Bone marrow (tissue), 2 donors: ENCODE measurements around the gene FAT2.

Experiments
- DNase-seq, 2 donors: peaks; one replicate each; lab custom pipeline; 2025; lab: John Stamatoyannopoulos, UW

The FAT2 gene, protein sequence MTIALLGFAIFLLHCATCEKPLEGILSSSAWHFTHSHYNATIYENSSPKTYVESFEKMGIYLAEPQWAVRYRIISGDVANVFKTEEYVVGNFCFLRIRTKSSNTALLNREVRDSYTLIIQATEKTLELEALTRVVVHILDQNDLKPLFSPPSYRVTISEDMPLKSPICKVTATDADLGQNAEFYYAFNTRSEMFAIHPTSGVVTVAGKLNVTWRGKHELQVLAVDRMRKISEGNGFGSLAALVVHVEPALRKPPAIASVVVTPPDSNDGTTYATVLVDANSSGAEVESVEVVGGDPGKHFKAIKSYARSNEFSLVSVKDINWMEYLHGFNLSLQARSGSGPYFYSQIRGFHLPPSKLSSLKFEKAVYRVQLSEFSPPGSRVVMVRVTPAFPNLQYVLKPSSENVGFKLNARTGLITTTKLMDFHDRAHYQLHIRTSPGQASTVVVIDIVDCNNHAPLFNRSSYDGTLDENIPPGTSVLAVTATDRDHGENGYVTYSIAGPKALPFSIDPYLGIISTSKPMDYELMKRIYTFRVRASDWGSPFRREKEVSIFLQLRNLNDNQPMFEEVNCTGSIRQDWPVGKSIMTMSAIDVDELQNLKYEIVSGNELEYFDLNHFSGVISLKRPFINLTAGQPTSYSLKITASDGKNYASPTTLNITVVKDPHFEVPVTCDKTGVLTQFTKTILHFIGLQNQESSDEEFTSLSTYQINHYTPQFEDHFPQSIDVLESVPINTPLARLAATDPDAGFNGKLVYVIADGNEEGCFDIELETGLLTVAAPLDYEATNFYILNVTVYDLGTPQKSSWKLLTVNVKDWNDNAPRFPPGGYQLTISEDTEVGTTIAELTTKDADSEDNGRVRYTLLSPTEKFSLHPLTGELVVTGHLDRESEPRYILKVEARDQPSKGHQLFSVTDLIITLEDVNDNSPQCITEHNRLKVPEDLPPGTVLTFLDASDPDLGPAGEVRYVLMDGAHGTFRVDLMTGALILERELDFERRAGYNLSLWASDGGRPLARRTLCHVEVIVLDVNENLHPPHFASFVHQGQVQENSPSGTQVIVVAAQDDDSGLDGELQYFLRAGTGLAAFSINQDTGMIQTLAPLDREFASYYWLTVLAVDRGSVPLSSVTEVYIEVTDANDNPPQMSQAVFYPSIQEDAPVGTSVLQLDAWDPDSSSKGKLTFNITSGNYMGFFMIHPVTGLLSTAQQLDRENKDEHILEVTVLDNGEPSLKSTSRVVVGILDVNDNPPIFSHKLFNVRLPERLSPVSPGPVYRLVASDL (N-terminal part only)

DNA sequence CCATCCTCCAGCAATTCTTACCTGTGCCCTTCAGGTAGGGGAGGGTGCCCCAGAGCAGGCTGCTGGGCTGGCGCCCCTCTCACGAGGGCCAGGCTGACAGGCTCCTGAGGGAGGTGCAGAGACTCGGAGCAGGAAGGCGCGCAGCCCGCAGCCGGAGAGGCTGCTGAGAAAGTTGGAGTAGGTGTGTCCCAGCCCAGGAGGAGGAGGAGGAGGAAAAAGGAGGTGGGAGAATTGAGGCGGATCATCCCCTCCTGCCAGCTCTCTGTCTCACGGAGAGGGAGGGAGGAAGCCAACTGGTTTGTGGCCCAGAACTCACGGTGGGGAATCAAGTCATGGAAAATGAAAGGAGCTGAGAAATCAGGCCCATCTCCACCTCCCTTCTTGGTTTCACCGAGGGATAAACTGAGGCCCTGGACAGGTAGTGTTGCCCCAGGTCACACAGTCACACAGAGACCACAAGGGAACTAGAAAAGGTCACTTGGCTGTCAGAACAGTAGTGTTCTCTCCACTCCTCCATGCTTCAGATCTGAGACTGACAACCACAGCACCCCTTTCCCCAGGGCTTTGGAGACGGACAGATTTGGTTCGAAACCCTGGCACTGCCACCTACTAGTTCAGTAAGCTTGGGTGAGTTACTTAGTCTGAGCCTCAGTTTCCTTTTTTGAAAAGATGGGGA lies at the start of gene FAT2:
FAT2 (minus strand) TSS at position 188 of the 676 bp plus-strand sequence. CDS start 22,400 bp downstream, outside the sequence.
- DNase-seq: no peak

DNA sequence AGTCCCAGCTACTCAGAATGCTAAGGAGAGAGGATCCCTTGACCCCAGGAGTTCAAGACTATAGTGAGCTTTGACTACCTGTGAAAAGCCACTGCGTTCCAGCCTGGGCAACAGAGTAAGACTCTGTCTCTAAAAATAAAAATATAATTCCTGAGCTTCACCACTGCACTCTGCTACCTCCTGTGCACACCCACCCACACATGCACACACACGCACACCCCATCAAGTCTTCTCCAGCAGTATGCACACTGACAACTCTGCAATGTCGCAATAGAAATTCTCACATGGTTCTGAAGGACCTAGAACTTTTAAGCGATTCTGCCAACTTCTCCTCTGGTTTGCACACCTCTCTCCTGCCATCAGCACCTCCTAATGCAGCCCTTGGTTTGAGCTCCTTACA lies 47.5 kb upstream of the FAT2 start:
- DNase-seq: no peak

DNA sequence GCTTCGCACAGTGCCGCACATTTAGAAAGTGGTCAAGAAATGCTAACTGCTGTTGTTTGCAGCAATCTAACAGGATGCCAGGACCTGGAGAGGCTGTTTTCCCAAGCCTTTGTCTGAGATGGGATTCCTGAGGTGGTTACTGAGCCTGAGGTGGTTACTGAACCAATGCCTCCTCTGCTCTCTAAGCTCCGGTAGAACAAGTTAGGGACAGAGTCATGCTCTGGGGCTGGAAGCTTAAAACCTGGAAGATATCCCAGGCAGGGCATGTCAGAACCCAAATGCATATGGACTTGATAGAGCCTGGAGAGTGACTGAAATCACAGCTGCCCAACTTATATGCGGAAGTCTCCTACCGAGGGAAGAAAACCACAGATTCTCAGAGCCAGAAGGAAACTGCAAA lies 46.5 kb upstream of the FAT2 start:
- no peak for DNase-seq

DNA sequence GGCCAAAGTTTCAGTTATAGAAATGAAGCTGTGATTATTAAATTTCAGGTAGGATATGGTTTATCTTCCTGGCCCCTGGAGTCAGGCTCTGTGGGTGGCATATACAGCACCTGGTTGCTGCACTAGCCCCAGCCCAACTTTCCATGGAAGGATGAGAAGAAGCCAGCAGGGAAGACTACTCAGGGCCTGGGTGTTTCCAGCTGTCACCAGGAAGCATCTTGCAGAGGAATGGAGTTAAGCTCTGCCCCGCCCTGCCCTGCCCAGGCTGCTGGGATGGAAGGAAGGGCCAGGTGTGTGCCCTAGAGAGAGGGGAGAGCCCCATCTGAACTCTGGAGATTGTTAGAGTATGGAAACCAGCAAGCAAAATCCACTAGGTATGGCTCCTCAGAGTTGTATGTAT lies 42.8 kb upstream of the FAT2 start:
- DNase-seq: no peak

DNA sequence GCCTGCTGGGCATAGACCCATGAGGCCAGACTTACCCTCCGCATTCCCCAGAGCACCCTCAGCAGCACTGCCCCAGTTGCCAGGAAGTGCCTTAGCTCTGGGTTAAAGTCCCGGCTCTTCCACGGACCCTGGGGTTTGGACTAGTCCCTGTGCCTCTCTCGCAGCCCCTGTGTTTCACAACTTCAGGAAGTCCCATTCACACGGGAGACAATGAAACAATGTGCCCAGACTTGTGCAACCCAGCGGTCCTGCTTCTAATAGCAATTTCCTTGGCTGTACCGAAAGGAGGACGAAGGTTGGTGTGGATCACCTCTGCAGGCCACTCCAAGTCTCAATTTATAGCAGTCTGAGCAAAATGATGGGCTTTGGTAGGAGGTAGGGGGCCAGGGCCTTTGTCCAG lies 41.8 kb upstream of the FAT2 start:
- no peak for DNase-seq

DNA sequence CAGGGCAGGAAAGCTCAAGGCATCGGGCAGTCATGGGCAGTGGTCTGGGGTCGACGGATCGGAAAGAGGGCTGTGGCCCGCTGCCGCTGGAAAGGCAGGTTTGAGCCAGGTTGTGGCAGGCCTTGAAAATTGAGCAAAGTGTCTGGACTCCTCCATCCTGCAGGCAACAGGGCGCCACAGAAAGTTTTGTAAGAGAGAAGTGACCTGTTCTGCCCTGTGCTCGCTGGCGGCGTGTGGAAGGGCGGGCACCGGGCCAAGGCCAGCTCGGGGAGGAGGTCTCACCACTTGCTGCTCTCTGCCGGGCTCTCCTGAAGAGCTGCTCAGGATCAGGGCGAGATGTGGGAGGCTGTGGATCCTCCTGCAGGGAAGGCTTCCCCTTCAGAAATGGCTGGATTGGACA lies 41.4 kb upstream of the FAT2 start:
- no peak for DNase-seq

DNA sequence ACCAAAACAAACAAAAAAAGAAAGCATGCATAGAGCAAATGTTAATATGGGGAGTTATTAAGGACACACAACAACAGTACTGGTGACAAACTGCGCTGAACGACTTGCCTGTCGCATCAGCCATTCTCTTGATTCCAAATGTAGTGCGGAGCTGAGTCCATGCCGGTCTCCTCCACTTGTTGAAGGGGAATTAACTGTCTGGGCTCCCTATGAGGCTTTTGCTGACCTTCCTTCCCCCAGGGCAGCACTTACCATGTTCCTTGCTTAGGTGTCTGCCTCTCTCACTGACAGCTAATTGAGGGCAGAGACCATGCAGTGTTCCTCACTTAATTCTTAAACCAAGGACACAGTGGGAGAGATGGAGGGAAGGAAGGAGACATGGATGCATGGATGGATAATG lies 40.8 kb upstream of the FAT2 start:
- DNase-seq: no peak

DNA sequence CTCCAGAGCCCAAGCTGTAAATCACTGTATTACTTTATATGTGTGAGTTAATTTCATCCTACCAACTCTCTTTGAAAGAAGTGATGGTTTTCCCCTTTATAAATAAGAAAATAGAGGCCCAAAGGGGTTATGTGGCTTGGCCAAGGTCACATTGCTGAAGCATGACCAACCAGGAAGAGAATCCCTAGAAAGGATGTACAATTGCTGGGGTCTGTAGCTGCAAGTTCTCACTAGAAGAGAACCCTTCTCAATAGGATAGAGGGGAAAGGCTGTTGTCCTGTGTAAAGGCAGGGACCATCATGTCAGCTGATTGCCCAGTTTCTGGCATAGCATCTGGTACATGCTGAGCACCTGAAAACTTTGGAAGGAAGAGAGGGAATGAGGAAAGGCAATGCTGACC lies 39.0 kb upstream of the FAT2 start:
- DNase-seq: no peak

DNA sequence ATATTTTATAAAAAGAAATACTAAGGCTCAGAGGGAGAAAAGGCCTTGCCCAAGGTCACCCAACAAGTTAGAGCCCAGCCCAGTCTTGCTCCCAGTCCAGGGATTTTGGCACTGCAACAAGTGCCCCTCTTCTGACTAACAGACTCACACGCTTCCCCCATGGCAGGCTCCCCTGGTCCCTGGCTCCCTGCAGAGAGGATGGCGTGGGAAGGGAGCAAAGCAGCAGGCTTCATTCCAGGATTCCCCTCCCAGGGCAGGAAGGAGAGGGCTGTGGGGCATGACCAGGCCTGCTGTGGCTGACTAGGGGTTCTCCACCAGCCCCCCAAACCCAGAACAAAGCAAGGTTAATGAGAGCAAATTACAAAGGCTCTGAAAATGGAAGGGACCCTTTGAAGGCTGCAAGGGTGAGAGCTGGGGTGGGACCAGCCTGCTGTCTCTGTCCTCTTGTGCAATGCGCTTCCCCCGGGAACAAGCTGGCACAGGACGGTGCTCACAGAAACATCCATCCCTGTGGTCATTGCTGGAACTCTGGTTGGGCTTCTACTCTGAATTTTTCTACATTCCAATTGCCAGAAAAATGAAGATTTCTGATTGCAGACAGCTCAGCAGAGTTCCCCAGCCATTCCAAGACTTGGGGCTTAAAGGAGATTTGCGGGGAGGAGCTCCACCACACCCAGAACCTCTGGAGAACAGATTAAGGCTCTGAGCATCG lies 37.1 kb upstream of the FAT2 start:
- no peak for DNase-seq

DNA sequence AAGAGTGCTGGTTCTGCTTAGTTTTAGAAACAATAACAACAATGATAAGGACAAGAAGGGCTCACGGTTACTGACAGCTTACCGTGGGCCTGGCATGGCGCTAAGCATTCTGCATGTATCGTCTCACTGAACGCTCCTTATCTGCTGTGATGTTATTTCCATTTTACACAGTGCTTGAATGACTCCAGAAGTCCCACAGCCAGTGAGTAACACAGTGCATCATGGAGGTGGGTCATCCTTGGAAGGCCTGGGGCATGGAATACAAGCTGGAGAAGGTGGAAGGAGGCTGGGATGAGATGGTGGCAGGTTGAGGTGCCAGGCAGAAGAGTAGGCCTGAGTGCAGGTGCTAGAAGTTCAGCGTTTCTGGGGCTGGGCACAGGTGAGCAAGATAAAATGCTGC lies 36.5 kb upstream of the FAT2 start:
- no peak for DNase-seq

DNA sequence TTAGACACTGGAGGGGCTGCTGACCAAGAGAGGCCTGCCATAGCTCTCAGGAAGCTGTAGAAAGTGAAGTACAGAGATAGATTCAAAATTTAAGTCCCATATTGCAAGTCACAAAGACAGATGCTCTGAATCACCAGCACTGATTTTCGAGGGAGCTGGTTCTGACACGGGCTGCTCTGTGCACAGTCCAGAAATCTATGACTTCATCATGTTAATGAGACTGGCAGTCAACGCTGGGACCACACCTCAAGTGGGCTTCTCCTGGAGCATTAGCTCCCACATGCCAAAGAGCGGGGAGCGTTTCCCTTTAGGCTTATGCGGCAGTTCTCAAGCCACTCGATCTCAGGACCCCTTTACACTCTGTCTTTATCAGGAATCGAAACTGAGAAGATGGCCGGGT lies 34.2 kb upstream of the FAT2 start:
- no peak for DNase-seq

DNA sequence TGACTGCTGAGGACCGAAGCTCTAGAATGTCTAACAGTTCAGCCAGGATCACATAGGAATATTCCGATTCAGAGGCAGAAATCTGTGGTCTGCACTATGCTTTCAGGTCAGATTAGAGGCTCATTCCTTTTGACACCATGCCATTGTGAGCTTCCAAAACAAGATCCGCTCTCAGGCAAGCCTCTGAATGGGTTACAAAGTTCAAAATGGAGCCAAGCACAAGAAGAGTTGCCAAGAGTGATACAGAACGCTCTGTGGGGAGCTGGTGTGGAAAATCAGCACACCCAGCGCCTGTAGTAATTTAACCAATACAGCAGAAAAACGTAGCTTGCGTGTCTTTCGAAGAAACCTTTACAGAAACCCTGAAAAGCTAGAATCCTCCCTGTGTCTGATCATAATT lies 33.3 kb upstream of the FAT2 start:
- no peak for DNase-seq

DNA sequence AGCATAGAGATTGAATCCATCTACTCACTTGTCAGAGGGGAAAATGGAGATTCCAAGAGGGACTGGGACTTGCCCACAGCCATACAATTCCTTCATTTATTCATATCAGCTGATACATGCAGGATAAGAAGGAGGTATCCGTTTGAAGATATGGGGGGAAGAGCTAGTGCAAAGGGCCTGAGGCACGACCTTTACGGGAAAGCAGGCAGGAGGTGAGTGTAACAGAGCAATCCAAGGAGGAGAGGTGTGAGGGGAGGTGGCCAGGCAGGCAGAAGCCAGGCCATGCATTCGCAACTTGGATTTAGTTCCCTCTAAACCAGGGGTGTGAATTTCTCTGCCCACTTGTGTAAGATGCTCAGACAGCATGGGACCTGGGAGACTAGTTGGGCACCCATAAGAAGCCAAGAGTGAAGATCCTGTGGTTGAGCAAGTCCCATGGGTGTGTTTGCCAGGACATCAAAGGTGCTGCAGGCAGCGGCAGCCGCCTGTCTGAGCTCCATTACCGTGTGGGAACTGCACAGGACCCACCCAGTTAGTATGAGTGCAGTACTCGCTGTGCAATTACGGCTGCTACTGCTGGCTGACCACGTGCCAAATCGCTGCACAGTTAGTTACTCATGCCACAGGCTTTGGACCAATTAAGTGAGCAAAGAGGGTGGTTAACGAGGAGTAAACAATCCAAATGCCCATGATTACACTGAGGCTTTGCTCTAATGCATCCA lies 31.4 kb upstream of the FAT2 start:
- no peak for DNase-seq

DNA sequence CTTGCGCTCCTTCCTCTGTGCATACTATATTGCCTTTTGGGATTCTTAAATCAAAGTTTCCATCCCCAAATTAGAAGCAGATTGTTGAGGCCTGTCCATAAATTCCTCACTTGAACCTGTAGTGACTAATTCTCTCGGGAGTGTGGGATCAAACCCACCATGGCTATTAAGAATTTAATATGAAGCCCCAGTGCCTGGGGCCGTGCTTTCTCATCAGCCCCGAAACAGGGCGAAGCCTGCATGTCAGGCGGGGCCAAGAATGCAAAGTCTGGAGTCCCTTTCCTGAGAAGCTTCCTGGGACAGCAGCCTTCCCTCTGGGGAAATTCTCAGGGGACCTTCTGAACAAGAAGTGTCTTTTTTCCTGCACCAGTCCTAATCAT lies 29.3 kb upstream of the FAT2 start:
- no peak for DNase-seq

DNA sequence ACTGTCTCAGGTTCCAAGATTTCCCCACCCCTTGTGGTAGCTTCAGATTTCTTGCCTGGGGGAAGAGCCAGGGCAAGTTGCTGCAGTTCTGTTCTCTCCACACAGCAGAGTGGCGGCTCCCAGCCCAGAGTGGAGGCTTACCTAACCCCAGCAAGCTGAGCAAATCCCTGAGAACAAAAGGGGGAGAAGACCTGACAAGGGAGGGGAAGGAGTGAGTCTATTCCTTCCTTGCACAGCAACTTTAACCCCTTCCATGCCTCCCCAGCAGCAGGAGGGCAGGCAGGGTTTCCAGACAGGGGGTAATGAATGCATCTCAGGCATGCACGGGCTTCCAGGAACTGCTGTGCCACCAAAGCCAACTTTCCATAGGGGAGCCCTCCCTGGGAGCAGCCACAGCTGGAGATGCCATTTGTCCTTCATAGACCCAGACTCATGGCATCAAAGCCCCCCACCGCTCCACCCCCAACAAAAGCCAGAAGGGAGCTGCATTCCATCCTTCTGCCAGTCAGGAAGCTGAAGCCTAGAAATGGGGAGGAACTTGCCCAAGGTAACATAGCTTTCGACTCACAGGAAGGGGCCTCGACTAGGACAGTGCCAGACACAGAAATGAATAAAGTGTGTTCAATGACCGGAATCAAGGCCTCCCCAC lies 28.8 kb upstream of the FAT2 start:
- no peak for DNase-seq

DNA sequence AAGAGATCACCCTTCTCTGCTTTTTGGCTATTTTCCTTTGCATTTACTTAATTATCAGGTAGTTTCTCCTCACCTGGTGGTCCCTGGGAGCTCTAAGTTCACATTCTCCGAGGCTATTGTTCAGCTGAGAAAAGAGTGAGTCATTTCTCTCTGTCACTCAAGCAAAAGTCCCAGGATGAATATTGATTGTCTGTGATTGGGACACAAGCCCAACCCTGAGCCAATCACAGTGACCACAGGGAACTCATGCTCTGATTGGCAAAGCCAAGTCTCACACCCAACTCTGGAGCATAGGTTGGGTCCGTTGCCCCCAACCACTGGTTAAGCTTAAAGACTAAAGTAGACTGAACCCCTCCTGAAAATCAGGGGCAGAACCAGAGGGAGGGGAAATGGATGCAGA lies 27.8 kb upstream of the FAT2 start:
- DNase-seq: no peak

DNA sequence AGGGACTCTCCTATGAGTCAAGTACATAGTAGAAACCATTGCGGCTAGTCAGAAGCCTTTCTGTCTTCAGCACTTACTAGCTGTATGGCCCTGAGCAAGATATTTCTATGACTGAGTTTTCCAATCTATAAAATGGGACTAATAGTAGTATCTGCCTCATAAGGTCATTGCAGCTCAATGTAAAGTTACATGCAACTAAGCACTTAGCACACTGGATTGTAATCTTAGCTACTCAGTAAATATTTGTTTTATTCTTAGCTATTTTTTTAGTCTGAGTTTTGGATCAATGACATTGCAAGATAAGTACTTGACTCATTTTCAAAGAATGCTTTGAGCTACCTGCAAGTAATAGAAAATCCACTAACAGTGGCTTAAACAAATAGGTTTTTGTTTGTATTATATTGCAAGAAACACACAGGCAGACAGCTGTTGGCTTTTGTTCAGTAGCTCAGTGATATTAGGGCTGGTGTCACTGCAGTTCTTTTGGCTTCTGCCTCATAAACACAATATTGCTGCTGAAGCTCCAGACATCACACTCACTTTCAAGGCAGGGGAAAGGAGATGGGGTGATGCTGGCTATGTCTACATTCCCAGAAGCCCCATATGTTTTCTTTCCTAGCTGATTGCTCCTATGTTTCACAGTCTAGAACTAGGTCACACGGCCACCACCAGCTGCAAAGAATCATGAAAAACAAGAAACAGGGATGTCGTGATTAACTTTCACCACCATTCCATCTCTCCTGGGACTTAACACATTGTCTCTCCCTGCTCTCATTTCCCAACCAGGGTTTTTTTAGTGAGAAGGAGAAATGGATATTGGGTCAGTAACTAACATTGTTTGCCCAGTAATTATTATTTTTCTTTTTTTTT lies 26.9 kb upstream of the FAT2 start:
- no peak for DNase-seq

DNA sequence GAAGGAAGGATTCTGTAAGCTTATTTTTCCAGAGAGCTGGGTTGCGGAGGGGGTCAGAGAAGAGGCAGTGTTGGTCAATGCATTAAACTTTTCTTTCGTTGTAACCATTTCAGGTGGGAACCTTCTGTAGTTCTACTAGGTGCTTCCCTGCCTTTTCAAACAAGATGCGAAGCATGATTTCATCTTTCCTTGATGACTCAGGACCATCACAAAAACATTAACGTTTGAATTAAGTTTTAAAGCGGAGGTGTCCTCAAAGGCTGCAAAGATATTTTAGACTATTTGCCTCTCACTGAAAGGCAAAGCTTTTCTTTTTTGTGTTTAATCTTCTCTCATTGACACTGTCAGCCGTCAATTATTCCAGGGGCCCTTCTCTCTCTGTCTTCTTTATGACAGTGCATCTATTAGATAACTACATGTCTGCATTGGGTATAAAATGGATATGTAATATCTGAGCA lies 26.3 kb upstream of the FAT2 start:
- no peak for DNase-seq

DNA sequence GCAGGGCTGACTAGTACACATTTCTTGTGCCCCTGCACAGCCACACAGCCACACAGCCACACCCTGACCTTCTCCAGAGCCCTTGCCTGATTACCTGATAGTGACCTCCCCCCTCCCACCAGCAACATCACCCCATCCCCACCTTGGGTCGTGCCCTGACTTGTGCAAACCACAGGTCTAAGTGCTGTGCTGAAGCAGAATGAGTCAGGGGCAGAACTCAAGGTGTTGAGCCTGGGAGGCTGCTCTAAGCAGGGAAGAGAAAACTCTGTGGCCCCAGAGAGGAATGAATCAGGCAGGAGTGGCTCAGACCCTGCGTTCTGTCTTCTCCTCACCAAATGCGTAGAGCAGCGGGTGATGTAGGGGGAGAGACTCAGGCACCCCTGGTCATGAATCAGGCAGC lies 24.3 kb upstream of the FAT2 start:
- DNase-seq: no peak
